Gastrocnemius medialis (tissue), 4 donors: ENCODE data around the gene THSD4. TPM values are rescaled to one million over a fixed set of nuclear protein-coding genes. Genes with fewer than 3 reads are reported as not detected.

Experiments used
- ATAC-seq, 2 donors: fragments of 150-250 bp; one replicate each; pipeline ENCODE4 v1.9.1; 2016
- DNase-seq, 2 donors: peaks; one replicate each; pipeline ENCODE4 v3.0.0-alpha.2; 2019
- H3K27ac ChIP-seq, 4 donors: fragments of 200-600 bp; sonication (generic); 1 replicate in 1 of 4; 2 replicates in 3 of 4; pipeline ENCODE4 v1.5.1; 2016 to 2018; ENCODE audit warnings: mild to moderate bottlenecking in 2 of 4, moderate library complexity in 1 of 4
- H3K27me3 ChIP-seq, 3 donors: fragments of 200-600 bp; sonication (generic) in 2 of 3; 1 replicate in 1 of 3; 2 replicates in 2 of 3; pipeline versions ENCODE4 v1.5.1 to v1.6.0; 2016 to 2019; ENCODE audit warnings: mild to moderate bottlenecking in 1 of 3, moderate library complexity in 1 of 3
- H3K36me3 ChIP-seq, 2 donors: fragments of 200-600 bp; sonication (generic) in 1 of 2; one replicate each; pipeline ENCODE4 v1.5.1; 2017 to 2018
- H3K4me1 ChIP-seq, 2 donors: fragments of 200-600 bp; sonication (generic) in 1 of 2; one replicate each; pipeline ENCODE4 v1.5.1; 2016 to 2017; ENCODE audit warnings: mild to moderate bottlenecking in 2 of 2
- H3K4me3 ChIP-seq, 4 donors: fragments of 200-600 bp; sonication (generic) in 3 of 4; 1 replicate in 1 of 4; 2 replicates in 3 of 4; pipeline ENCODE4 v1.5.1; 2016 to 2019; ENCODE audit warnings: mild to moderate bottlenecking in 2 of 4
- H3K9me3 ChIP-seq, 3 donors: fragments of 200-600 bp; sonication (generic) in 2 of 3; 1 replicate in 1 of 3; 2 replicates in 2 of 3; pipeline ENCODE4 v1.5.1; 2016 to 2019
- POLR2A ChIP-seq, 2 donors: fragments of 450-650 bp; IDR thresholded peaks; one replicate each; pipeline ENCODE4 v1.6.1; 2017; ENCODE audit warnings: antibody characterized with exemption in 2 of 2, mild to moderate bottlenecking in 2 of 2, moderate library complexity in 2 of 2
- in situ Hi-C, 4 donors: fragments of 200-750 bp; cut with MboI; loops; one replicate each; pipeline versions ENCODE4 v1.15.0 to v1.8.0; 2017; ENCODE audit warnings: low sequenced_read_pairs in 4 of 4
- intact Hi-C: fragments of 100-400 bp; cut with DNase I; formaldehyde crosslinking; loops from one replicate; pipeline ENCODE4 v1.15.1; 2023; ENCODE audit warnings: low total_unique reads
- total RNA-seq, 4 donors: library from RNA; depleted of rRNA; stranded (reverse); fragments of >200 nt; gene quantifications; one replicate each; pipeline versions ENCODE4 v1.1.0 to v1.2.3, GENCODE V29; 2016
- TF ChIP-seq, protein P1 (sequence below), 5 experiments: fragments of 450-650 bp in 3 of 5; fragments of 200-600 bp in 2 of 5; sonication (generic) in 2 of 5; IDR thresholded peaks in 4 of 5; conservative IDR thresholded peaks in 1 of 5; 1 replicate in 4 of 5; 2 replicates in 1 of 5; pipeline ENCODE4 v1.5.1; 2016 to 2019; ENCODE audit warnings: antibody characterized with exemption in 5 of 5, mild to moderate bottlenecking in 3 of 5, moderate library complexity in 3 of 5

Gene THSD4
- total RNA-seq, 4 donors from 2014 or later, result 0.35 to 3.1 (median 0.60) TPM

DNA sequence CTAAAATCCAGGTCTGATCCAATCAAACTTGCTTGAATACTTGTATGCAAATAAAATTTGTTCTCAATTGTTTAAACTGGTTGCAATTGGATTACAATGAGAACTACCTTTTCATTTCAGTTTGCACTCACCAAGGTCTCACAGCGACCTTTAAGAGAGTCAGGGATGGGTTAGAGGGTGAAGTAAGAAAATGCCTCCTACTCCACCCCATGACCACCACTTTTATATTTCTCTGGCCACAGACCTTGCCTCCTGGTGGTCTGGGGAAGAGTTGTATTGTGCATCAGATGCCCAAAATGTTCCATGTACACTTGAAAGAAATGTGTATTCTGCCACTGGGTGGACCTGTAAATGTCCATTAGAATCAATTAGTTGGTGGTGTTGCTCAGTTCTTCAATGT lies 16.4 kb upstream of the THSD4 start:
- no peaks in the 10 kb centered on the region for H3K4me1 ChIP-seq
- H3K36me3 ChIP-seq, result no peaks in the 10 kb centered on the region
- in situ Hi-C loops (no loop called here), intact Hi-C loops (no loop called here)
- H3K4me3 ChIP-seq, result no peak overlapping the region
- H3K27me3 ChIP-seq, result no peaks in the 10 kb centered on the region
- DNase-seq (no peak), ATAC-seq (no peak)
- TF ChIP-seq, protein P1, sequence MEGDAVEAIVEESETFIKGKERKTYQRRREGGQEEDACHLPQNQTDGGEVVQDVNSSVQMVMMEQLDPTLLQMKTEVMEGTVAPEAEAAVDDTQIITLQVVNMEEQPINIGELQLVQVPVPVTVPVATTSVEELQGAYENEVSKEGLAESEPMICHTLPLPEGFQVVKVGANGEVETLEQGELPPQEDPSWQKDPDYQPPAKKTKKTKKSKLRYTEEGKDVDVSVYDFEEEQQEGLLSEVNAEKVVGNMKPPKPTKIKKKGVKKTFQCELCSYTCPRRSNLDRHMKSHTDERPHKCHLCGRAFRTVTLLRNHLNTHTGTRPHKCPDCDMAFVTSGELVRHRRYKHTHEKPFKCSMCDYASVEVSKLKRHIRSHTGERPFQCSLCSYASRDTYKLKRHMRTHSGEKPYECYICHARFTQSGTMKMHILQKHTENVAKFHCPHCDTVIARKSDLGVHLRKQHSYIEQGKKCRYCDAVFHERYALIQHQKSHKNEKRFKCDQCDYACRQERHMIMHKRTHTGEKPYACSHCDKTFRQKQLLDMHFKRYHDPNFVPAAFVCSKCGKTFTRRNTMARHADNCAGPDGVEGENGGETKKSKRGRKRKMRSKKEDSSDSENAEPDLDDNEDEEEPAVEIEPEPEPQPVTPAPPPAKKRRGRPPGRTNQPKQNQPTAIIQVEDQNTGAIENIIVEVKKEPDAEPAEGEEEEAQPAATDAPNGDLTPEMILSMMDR (IDR thresholded peaks at IDR 0.05 in 4 of 5, conservative IDR thresholded peaks at IDR 0.05 in 1 of 5), result no peak
- no peak for TF ChIP-seq POLR2A (IDR thresholded peaks at IDR 0.05)
- no peaks in the 10 kb centered on the region for H3K9me3 ChIP-seq
- no peak overlapping the region for H3K27ac ChIP-seq

DNA sequence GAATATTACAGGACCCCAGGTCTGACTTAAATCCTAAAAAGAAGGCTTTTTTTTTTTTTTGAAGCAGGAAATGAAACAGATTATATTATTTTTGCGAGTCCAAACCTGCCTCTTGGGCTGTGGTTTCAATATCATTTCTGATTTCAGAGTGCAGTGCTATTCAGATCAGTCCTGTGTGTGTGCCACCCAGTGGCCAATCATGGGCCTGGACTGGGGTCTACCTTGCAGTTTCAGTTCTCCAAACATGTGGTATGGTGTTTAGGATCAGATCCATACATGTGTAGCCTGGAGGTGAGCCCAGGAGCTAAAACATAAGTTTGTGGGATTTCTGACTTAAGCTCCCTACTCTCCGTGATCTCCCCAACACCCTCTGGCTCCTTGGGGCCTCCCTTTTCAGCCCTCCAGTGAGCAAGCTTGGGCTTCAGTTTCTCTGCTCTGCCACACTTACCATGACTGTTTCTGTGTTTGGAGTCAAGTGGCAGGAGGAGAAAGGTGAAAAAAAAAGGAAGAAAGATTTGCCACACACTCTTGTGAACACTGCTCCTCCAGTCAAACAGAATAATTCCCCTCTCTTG lies 12.1 kb upstream of the THSD4 start:
- Histone ChIP-seq H3K27me3 (no peaks in the 10 kb centered on the region), H3K9me3 (no peaks in the 10 kb centered on the region), H3K36me3 (no peaks in the 10 kb centered on the region), H3K4me1 (no peaks in the 10 kb centered on the region), H3K4me3 (no peak overlapping the region), H3K27ac (no peak overlapping the region)
- intact Hi-C loops (no loop called here), in situ Hi-C loops (loop anchor here in 1 of 4 donors (25.0 kb wide), 1 partner anchor 234 kb away; no protein-coding TSS in a partner anchor)
- DNase-seq, result no peak
- ATAC-seq, result no peak
- TF ChIP-seq POLR2A (IDR thresholded peaks at IDR 0.05), result no peak
- TF ChIP-seq, protein P1 (IDR thresholded peaks at IDR 0.05 in 4 of 5, conservative IDR thresholded peaks at IDR 0.05 in 1 of 5), result no peak

DNA sequence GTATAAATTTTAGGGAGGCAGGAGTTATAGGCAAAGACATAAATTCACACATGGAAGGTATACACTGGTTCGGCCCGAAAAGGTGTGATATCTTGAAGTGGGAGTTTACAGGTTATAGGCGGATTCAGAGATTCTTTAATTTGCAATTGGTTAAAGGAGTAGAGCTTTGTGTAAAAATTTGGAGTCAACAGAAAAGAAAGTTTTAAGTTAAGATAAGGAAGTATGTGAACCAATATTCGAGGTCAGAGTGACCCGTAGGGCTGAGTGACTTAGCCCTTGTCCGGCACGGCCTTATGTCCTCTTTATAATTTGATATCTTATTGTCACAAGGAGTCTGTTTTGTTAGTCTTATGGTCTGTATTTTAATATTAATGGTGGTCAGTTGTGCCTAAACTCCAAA lies 10.6 kb upstream of the THSD4 start:
- Histone ChIP-seq H3K9me3 (no peaks in the 10 kb centered on the region), H3K4me1 (no peaks in the 10 kb centered on the region), H3K27ac (no peak overlapping the region), H3K36me3 (no peaks in the 10 kb centered on the region), H3K27me3 (no peaks in the 10 kb centered on the region), H3K4me3 (no peak overlapping the region)
- DNase-seq (no peak), ATAC-seq (no peak)
- TF ChIP-seq, protein P1 (IDR thresholded peaks at IDR 0.05 in 4 of 5, conservative IDR thresholded peaks at IDR 0.05 in 1 of 5), result no peak
- TF ChIP-seq POLR2A (IDR thresholded peaks at IDR 0.05), result no peak
- in situ Hi-C loops, result loop anchor here in 1 of 4 donors (25.0 kb wide), 1 partner anchor 233 kb away; no protein-coding TSS in a partner anchor
- intact Hi-C loops, result no loop called here

DNA sequence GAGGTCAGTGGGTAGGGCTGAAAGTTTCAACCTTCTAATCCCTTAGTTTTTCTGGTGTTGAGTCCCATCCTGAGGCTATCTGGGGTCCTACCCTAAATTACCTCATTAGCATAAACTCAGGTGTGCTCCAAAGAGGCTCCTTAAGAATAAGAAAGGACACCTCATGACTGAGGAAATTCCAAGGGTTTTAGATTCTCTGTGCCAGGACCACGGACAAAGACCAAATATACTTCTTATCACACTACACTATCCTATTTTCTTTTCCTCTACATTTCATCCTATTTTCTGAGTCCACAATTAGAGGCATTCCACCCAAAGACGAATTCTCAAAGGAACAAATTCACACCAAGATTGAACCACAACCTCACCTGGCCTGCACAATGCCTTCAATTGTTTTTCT lies 9.8 kb upstream of the THSD4 start:
- TF ChIP-seq, protein P1 (IDR thresholded peaks at IDR 0.05 in 4 of 5, conservative IDR thresholded peaks at IDR 0.05 in 1 of 5), result no peak
- TF ChIP-seq POLR2A (IDR thresholded peaks at IDR 0.05), result no peak
- DNase-seq (no peak), ATAC-seq (no peak)
- intact Hi-C loops (no loop called here), in situ Hi-C loops (loop anchor here in 1 of 4 donors (25.0 kb wide), 1 partner anchor 232 kb away; no protein-coding TSS in a partner anchor)
- no peaks in the 10 kb centered on the region for H3K9me3 ChIP-seq
- no peak overlapping the region for H3K27ac ChIP-seq
- no peak overlapping the region for H3K4me3 ChIP-seq
- H3K36me3 ChIP-seq, result no peaks in the 10 kb centered on the region
- H3K27me3 ChIP-seq, result no peaks in the 10 kb centered on the region
- H3K4me1 ChIP-seq, result no peaks in the 10 kb centered on the region
